HG03520 (cell line): ENCODE results near the gene RAB20.
"Not testable (repeated sequence)": the region's sequence is repeated elsewhere in the genome, so short reads cannot be mapped to it uniquely, and the experiment has no call there.

Experiments used
- ATAC-seq: cut with Tn5 transposase; IDR thresholded peaks from one replicate; pipeline ENCODE4 v1.9.1; 2021; ENCODE audit warnings: mild to moderate bottlenecking, moderate library complexity; ENCODE audit not compliant: unreplicated experiment

RAB20 gene

GRCh38 chr13:110555601-110556223 lies 5.8 kb downstream of the RAB20 start:
- ATAC-seq = no peak

- no peak for ATAC-seq
Observed at GRCh38 chr13:110554946-110555345, 6.6 kb downstream of the RAB20 start.

GRCh38 chr13:110554227-110554836 lies 7.2 kb downstream of the RAB20 start:
- no peak for ATAC-seq

- no peak for ATAC-seq
Observed at GRCh38 chr13:110553417-110553816, 8.1 kb downstream of the RAB20 start.

GRCh38 chr13:110552767-110553166 lies 8.8 kb downstream of the RAB20 start:
- no peak for ATAC-seq

GRCh38 chr13:110551284-110551683 lies 10.2 kb downstream of the RAB20 start:
- no peak for ATAC-seq

GRCh38 chr13:110549795-110550160 lies 11.7 kb downstream of the RAB20 start:
- no peak for ATAC-seq

- no peak for ATAC-seq
Observed at GRCh38 chr13:110548891-110549794, 12.4 kb downstream of the RAB20 start.

GRCh38 chr13:110546926-110547325 lies 14.6 kb downstream of the RAB20 start:
- ATAC-seq = no peak

GRCh38 chr13:110546378-110546777 lies 15.1 kb downstream of the RAB20 start:
- ATAC-seq = no peak

GRCh38 chr13:110542169-110542796 lies 19.2 kb downstream of the RAB20 start:
- no peak for ATAC-seq

GRCh38 chr13:110541526-110541920 lies 20.0 kb downstream of the RAB20 start:
- no peak for ATAC-seq

GRCh38 chr13:110540871-110541525 lies 20.5 kb downstream of the RAB20 start:
- no peak for ATAC-seq

- ATAC-seq = no peak
Observed at GRCh38 chr13:110539894-110540293, 21.6 kb downstream of the RAB20 start.

- no peak for ATAC-seq
Observed at GRCh38 chr13:110538632-110539031, 22.9 kb downstream of the RAB20 start.

GRCh38 chr13:110536006-110536693 lies 25.4 kb downstream of the RAB20 start:
- ATAC-seq = peak; percentile 54

GRCh38 chr13:110535526-110535925 lies 26.0 kb downstream of the RAB20 start:
- no peak for ATAC-seq

GRCh38 chr13:110533771-110534670 lies 27.5 kb downstream of the RAB20 start:
- ATAC-seq = no peak

GRCh38 chr13:110532258-110532657 lies 29.3 kb downstream of the RAB20 start:
- ATAC-seq = not testable (repeated sequence)
